HCT116 (cell line): ENCODE data around the gene MPZL2. TPM values are rescaled to one million over a fixed set of nuclear protein-coding genes. Genes with fewer than 3 reads are reported as not detected.

Experiments
- ATAC-seq: fragments of 200-7000 bp; cut with Tn5 transposase; 2 replicates; pipeline ENCODE4 v1.9.1; 2020; ENCODE audit warnings: mild to moderate bottlenecking, moderate library complexity
- BruUV-seq: library from RNA; stranded (reverse); fragments of 400-500 nt; replicated peaks from 2 replicates; lab custom pipeline; 2021; lab: Mats Ljungman, UMichigan
- CTCF ChIA-PET: fragments of 300-600 bp; sonication (Branson Sonifier 250); formaldehyde crosslinking; loops from one replicate; lab custom pipeline; 2021; ENCODE audit warnings: antibody characterized with exemption; lab: Charles Lee
- POLR2A ChIA-PET: fragments of 300-600, 350-600 bp; sonication (Branson Sonifier 250); formaldehyde crosslinking; loops from one replicate; lab custom pipeline; 2021; ENCODE audit warnings: antibody characterized with exemption; lab: Charles Lee
- RAD21 ChIA-PET, 2 experiments: fragments of 300-600 bp; sonication (Branson Sonifier 250); formaldehyde crosslinking; loops; one replicate each; lab custom pipeline; 2023; ENCODE audit warnings: low total read pairs in 2 of 2; ENCODE audit not compliant: uncharacterized antibody in 2 of 2, unreplicated experiment in 2 of 2, low non-redundant PET in 1 of 2; lab: Charles Lee
- DNase-seq: peaks from one replicate; pipeline ENCODE4 v3.0.0-alpha.2; 2010; ENCODE audit warnings: low read depth, low spot score
- H2AFZ ChIP-seq: fragments of 200-600 bp; shearing (Covaris generic), sonication (generic); 2 replicates; pipeline ENCODE4 v1.6.1; 2017; ENCODE audit warnings: low read depth, mixed run types, mixed read lengths, antibody characterized with exemption, low read length; ENCODE audit not compliant: poor library complexity, severe bottlenecking
- H3K27ac ChIP-seq: 2 replicates; pipeline ENCODE4 v1.5.1; 2012; ENCODE audit warnings: low read depth, low read length
- H3K27me3 ChIP-seq: fragments of 200-600 bp; sonication (generic); 2 replicates; pipeline ENCODE4 v1.6.1; 2016; ENCODE audit warnings: mixed run types, low read length, mixed read lengths; ENCODE audit not compliant: insufficient read depth
- H3K36me3 ChIP-seq, 2 experiments: fragments of 200-500 bp in 1 of 2; fragments of 200-600 bp in 1 of 2; sonication (Bioruptor generic) in 1 of 2; sonication (generic) in 1 of 2; 2 replicates each; pipeline versions ENCODE4 v1.5.1 to v1.6.1; 2014 to 2016; ENCODE audit warnings: low read length in 2 of 2, inconsistent platforms in 1 of 2, mixed read lengths in 1 of 2, mixed run types in 1 of 2; ENCODE audit not compliant: insufficient read depth in 2 of 2, control insufficient read depth in 1 of 2
- H3K4me1 ChIP-seq, 2 experiments: fragments of 200-600 bp in 1 of 2; sonication (generic) in 1 of 2; 2 replicates each; pipeline versions ENCODE4 v1.5.1 to v1.6.1; 2012 to 2017; ENCODE audit warnings: low read length in 2 of 2, inconsistent platforms in 1 of 2, mild to moderate bottlenecking in 1 of 2, mixed read lengths in 1 of 2, mixed run types in 1 of 2, moderate library complexity in 1 of 2; ENCODE audit not compliant: insufficient read depth in 2 of 2, control insufficient read depth in 1 of 2
- H3K4me2 ChIP-seq: fragments of 200-600 bp; sonication (generic); 2 replicates; pipeline ENCODE4 v1.6.1; 2017; ENCODE audit warnings: mixed run types, low read length, mixed read lengths
- H3K4me3 ChIP-seq, 2 experiments: fragments of 200-600 bp in 1 of 2; sonication (generic) in 1 of 2; replicated peaks in 1 of 2; 2 replicates each; pipeline ENCODE4 v1.5.1; 2011 to 2016; ENCODE audit warnings: low read length in 2 of 2, control low read depth in 1 of 2, low read depth in 1 of 2, mild to moderate bottlenecking in 1 of 2, mixed read lengths in 1 of 2, mixed run types in 1 of 2
- H3K79me2 ChIP-seq: fragments of 200-600 bp; sonication (generic); 2 replicates; pipeline ENCODE4 v1.6.1; 2017; ENCODE audit warnings: mild to moderate bottlenecking, mixed run types, low read length, moderate library complexity, mixed read lengths; ENCODE audit not compliant: insufficient read depth
- H3K9ac ChIP-seq: fragments of 200-600 bp; sonication (generic); 2 replicates; pipeline ENCODE4 v1.6.1; 2016; ENCODE audit warnings: low read length, mixed read lengths
- H3K9me2 ChIP-seq: fragments of 200-600 bp; sonication (generic), shearing (Covaris generic); 2 replicates; pipeline ENCODE4 v1.6.1; 2017; ENCODE audit warnings: mixed run types, mild to moderate bottlenecking, moderate library complexity; ENCODE audit not compliant: insufficient read depth
- H3K9me3 ChIP-seq, 2 experiments: fragments of 200-500 bp in 1 of 2; fragments of 200-600 bp in 1 of 2; sonication (Bioruptor generic) in 1 of 2; sonication (generic) in 1 of 2; 2 replicates each; pipeline ENCODE4 v1.6.1; 2014 to 2017; ENCODE audit warnings: low read length in 2 of 2, mixed read lengths in 2 of 2, inconsistent platforms in 1 of 2, low read depth in 1 of 2, mild to moderate bottlenecking in 1 of 2, mixed run types in 1 of 2, moderate library complexity in 1 of 2; ENCODE audit not compliant: control insufficient read depth in 1 of 2, insufficient read depth in 1 of 2
- H4K20me1 ChIP-seq: fragments of 200-600 bp; sonication (generic), shearing (Covaris generic); 2 replicates; pipeline ENCODE4 v1.6.1; 2017; ENCODE audit warnings: mixed run types, mild to moderate bottlenecking, moderate library complexity; ENCODE audit not compliant: insufficient read depth
- ATF3 ChIP-seq: IDR thresholded peaks from 2 replicates; pipeline ENCODE4 v1.6.1; 2012
- CTCF ChIP-seq, 3 experiments: fragments of 200-600 bp in 1 of 3; sonication (generic) in 1 of 3; IDR thresholded peaks in 2 of 3; conservative IDR thresholded peaks in 1 of 3; 2 replicates each; pipeline ENCODE4 v1.5.1; 2012 to 2017; ENCODE audit warnings: low read depth in 2 of 3, low read length in 2 of 3, antibody characterized with exemption in 1 of 3, borderline replicate concordance in 1 of 3, control low read depth in 1 of 3, mild to moderate bottlenecking in 1 of 3, mixed read lengths in 1 of 3, mixed run types in 1 of 3, moderate library complexity in 1 of 3; ENCODE audit not compliant: insufficient read depth in 1 of 3
- EZH2phosphoT487 ChIP-seq: fragments of 200-600 bp; IDR thresholded peaks from 2 replicates; pipeline ENCODE4 v1.6.1; 2018; ENCODE audit warnings: antibody characterized with exemption, borderline replicate concordance
- JUND ChIP-seq: IDR thresholded peaks from 2 replicates; pipeline ENCODE4 v1.6.1; 2012
- REST ChIP-seq: IDR thresholded peaks from 2 replicates; pipeline ENCODE4 v1.6.1; 2012; ENCODE audit warnings: low read depth
- SIN3A ChIP-seq: IDR thresholded peaks from 2 replicates; pipeline ENCODE4 v1.6.1; 2012; ENCODE audit warnings: low read depth
- TCF7L2 ChIP-seq: IDR thresholded peaks from 2 replicates; pipeline ENCODE4 v1.7.0; 2011; ENCODE audit warnings: borderline replicate concordance, inconsistent platforms; ENCODE audit not compliant: insufficient read depth, insufficient read length; ENCODE audit errors: extremely low read depth
- YY1 ChIP-seq: IDR thresholded peaks from 2 replicates; pipeline ENCODE4 v1.6.1; 2011; ENCODE audit warnings: low read length, low read depth, moderate library complexity, mild to moderate bottlenecking; ENCODE audit not compliant: insufficient replicate concordance; ENCODE audit errors: extremely low read depth
- ZBTB33 ChIP-seq: IDR thresholded peaks from 2 replicates; pipeline ENCODE4 v1.6.1; 2011; ENCODE audit warnings: mild to moderate bottlenecking, low read length, moderate library complexity; ENCODE audit not compliant: insufficient replicate concordance; ENCODE audit errors: extremely low read depth
- ZNF274 ChIP-seq: fragments of 200-500 bp; sonication (Bioruptor generic); IDR thresholded peaks from 2 replicates; pipeline ENCODE4 v1.6.1; 2014; ENCODE audit warnings: mild to moderate bottlenecking, low read depth, low read length, inconsistent platforms
- intact Hi-C: fragments of 100-400 bp; cut with micrococcal nuclease; formaldehyde crosslinking; loops from 2 replicates; pipeline ENCODE4 v1.10.0; 2022
- total RNA-seq: library from RNA; stranded (reverse); gene quantifications from one replicate; pipeline ENCODE4 v1.2.1, GENCODE V29; 2021; ENCODE audit not compliant: unreplicated experiment

MPZL2 gene
- total RNA-seq, 1 experiment from 2014 or later: 16.8 TPM

- ATAC-seq (no peak), DNase-seq (no peak)
- intact Hi-C loops: no loop called here
- TF ChIP-seq ZNF274: no peak
- TF ChIP-seq EZH2phosphoT487: no peak
- no peak for TF ChIP-seq JUND
- TF ChIP-seq SIN3A: no peak
- TF ChIP-seq YY1: no peak
- no peak for TF ChIP-seq REST
- no peak for TF ChIP-seq ZBTB33
- TF ChIP-seq TCF7L2: no peak
- TF ChIP-seq CTCF (IDR thresholded peaks at IDR 0.05 in 2 of 3, conservative IDR thresholded peaks at IDR 0.05 in 1 of 3; ENCODE audit: borderline replicate concordance in 1 of 3, insufficient read depth in 1 of 3, low read depth in 2 of 3, low read length in 2 of 3): no peak
- TF ChIP-seq ATF3: no peak
- Histone ChIP-seq H3K36me3 (no peaks in the 10 kb centered on the region), H3K79me2 (no peaks in the 10 kb centered on the region), H3K9me2 (no peaks in the 10 kb centered on the region), H3K4me1 (no peaks in the 10 kb centered on the region), H3K9me3 (no peaks in the 10 kb centered on the region), H3K9ac (no peak overlapping the region), H2AFZ (no peak overlapping the region), H3K4me3 (no peak overlapping the region), H3K27me3 (no peaks in the 10 kb centered on the region), H3K27ac (no peak overlapping the region), H3K4me2 (no peak overlapping the region), H4K20me1 (no peaks in the 10 kb centered on the region)
- BruUV-seq: no TSS peak
- ChIA-PET POLR2A (no interaction called here), CTCF (interaction anchor here (1.5 kb wide), 1 partner anchor 114 kb away, joined by 8 read pairs; no protein-coding TSS in a partner anchor), RAD21 (no interaction called here)
These were observed 48.2 kb upstream of the MPZL2 start for GRCh38 chr11:118312328-118312727.
